PC-9 (cell line): ENCODE measurements around the gene JUP. TPM values are rescaled to one million over a fixed set of nuclear protein-coding genes. Genes with fewer than 3 reads are reported as not detected.

ENCODE experiments used
- BruUV-seq: library from RNA; stranded (reverse); fragments of 400-500 nt; replicated peaks from 2 replicates; lab custom pipeline; 2021; lab: Mats Ljungman, UMichigan
- CTCF ChIA-PET: fragments of 300-600 bp; sonication (Branson Sonifier 250); formaldehyde crosslinking; loops from one replicate; lab custom pipeline; 2022; ENCODE audit warnings: antibody characterized with exemption; lab: Charles Lee
- POLR2A ChIA-PET: fragments of 300-600 bp; sonication (Branson Sonifier 250); formaldehyde crosslinking; loops from one replicate; lab custom pipeline; 2022; ENCODE audit warnings: antibody characterized with exemption; ENCODE audit not compliant: unreplicated experiment; lab: Charles Lee
- DNase-seq, 2 experiments: peaks; one replicate each; pipeline versions ENCODE4 v3.0.0 to v3.0.0-alpha.2; 2015 to 2022; ENCODE audit warnings: mixed read lengths in 1 of 2
- H2AFZ ChIP-seq: fragments of 200-600 bp; sonication (generic); 2 replicates; pipeline ENCODE4 v1.8.1; 2017; ENCODE audit warnings: antibody characterized with exemption
- H3F3A ChIP-seq: fragments of 200-600 bp; sonication (generic); 2 replicates; pipeline ENCODE4 v1.8.1; 2017; ENCODE audit warnings: antibody characterized with exemption, mild to moderate bottlenecking, low read depth; ENCODE audit not compliant: insufficient read depth
- H3K27ac ChIP-seq: fragments of 200-600 bp; sonication (generic); 2 replicates; pipeline ENCODE4 v1.6.1; 2016; ENCODE audit warnings: mixed run types
- H3K27me3 ChIP-seq: fragments of 200-600 bp; sonication (generic); 2 replicates; pipeline ENCODE4 v1.6.1; 2016; ENCODE audit warnings: low read depth, mixed run types; ENCODE audit not compliant: insufficient read depth
- H3K36me3 ChIP-seq: fragments of 200-600 bp; sonication (generic); 2 replicates; pipeline ENCODE4 v1.6.1; 2016; ENCODE audit warnings: low read depth, mixed run types
- H3K4me1 ChIP-seq: fragments of 200-600 bp; sonication (generic); replicated peaks from 2 replicates; pipeline ENCODE4 v1.6.1; 2016; ENCODE audit warnings: mixed run types; ENCODE audit not compliant: insufficient read depth
- H3K4me2 ChIP-seq: fragments of 200-600 bp; sonication (generic); 2 replicates; pipeline ENCODE4 v1.6.1; 2017; ENCODE audit warnings: mixed run types
- H3K4me3 ChIP-seq: fragments of 200-600 bp; sonication (generic); 2 replicates; pipeline ENCODE4 v1.6.1; 2016; ENCODE audit warnings: mixed run types
- H3K79me2 ChIP-seq: fragments of 200-600 bp; sonication (generic); 2 replicates; pipeline ENCODE4 v1.6.1; 2017; ENCODE audit warnings: low read depth, mixed run types
- H3K9me2 ChIP-seq: fragments of 200-600 bp; sonication (generic); 2 replicates; pipeline ENCODE4 v1.8.1; 2017; ENCODE audit warnings: mild to moderate bottlenecking; ENCODE audit not compliant: insufficient read depth
- H3K9me3 ChIP-seq: fragments of 200-600 bp; sonication (generic); 2 replicates; pipeline ENCODE4 v1.8.1; 2016; ENCODE audit warnings: low read depth; ENCODE audit not compliant: insufficient read depth
- H4K20me1 ChIP-seq: fragments of 200-600 bp; sonication (generic); 2 replicates; pipeline ENCODE4 v1.8.1; 2017; ENCODE audit not compliant: insufficient read depth
- CTCF ChIP-seq: fragments of 200-600 bp; sonication (generic); conservative IDR thresholded peaks from 2 replicates; pipeline ENCODE4 v1.6.1; 2017; ENCODE audit warnings: mixed run types, antibody characterized with exemption, mild to moderate bottlenecking, moderate library complexity
- EZH2 ChIP-seq: fragments of 200-600 bp; sonication (generic); IDR thresholded peaks from 2 replicates; pipeline ENCODE4 v1.8.0; 2017; ENCODE audit warnings: antibody characterized with exemption, low read depth
- intact Hi-C: fragments of 100-400 bp; cut with micrococcal nuclease; formaldehyde crosslinking; loops from one replicate; pipeline ENCODE4 v1.10.0; 2022; ENCODE audit not compliant: unreplicated experiment
- total RNA-seq: library from RNA; stranded (reverse); gene quantifications from 2 replicates; pipeline ENCODE4 v1.2.3, GENCODE V29; 2021

JUP gene
- total RNA-seq, 1 experiment from 2014 or later: 259 TPM

GRCh38 chr17:41737680-41738023 is 48.9 kb downstream of the JUP start:
- Histone ChIP-seq H3K36me3 (no peaks in the 10 kb centered on the region), H3K27ac (no peak overlapping the region), H2AFZ (no peak overlapping the region), H4K20me1 (no peaks in the 10 kb centered on the region), H3K9me2 (no peaks in the 10 kb centered on the region), H3K9me3 (no peaks in the 10 kb centered on the region), H3K4me2 (no peak overlapping the region), H3K27me3 (peaks cover 22% of the 10 kb centered on the region; the same call in 1 of the 2 replicates), H3K4me3 (no peak overlapping the region), H3K4me1 (peaks cover 42% of the 10 kb centered on the region), H3F3A (peaks cover 32% of the 10 kb centered on the region), H3K79me2 (no peaks in the 10 kb centered on the region)
- BruUV-seq: no TSS peak
- no peak for DNase-seq
- intact Hi-C loops: loop anchor here (1.0 to 10.0 kb wide), 6 partner anchors 35 to 221 kb away; partner anchors contain the start of genes JUP and KLHL11
- CTCF ChIA-PET: interaction anchor here (0.6 to 1.0 kb wide), 2 partner anchors 42 to 187 kb away, joined by 3 to 4 read pairs; no protein-coding TSS in a partner anchor
- POLR2A ChIA-PET: no interaction called here
- no peak for TF ChIP-seq EZH2
- TF ChIP-seq CTCF: no peak

GRCh38 chr17:41736983-41737679 is 49.4 kb downstream of the JUP start:
- intact Hi-C loops: loop anchor here (5.0 to 10.0 kb wide), 3 partner anchors 50 to 150 kb away; partner anchors contain the start of genes JUP and KLHL11
- Histone ChIP-seq H3F3A (peaks cover 32% of the 10 kb centered on the region), H3K4me2 (peak overlapping the region; percentile 41), H3K4me3 (no peak overlapping the region), H2AFZ (no peak overlapping the region), H3K9me3 (no peaks in the 10 kb centered on the region), H3K9me2 (no peaks in the 10 kb centered on the region), H3K79me2 (no peaks in the 10 kb centered on the region), H4K20me1 (no peaks in the 10 kb centered on the region), H3K27me3 (peaks cover 23% of the 10 kb centered on the region), H3K4me1 (peaks cover 42% of the 10 kb centered on the region), H3K36me3 (no peaks in the 10 kb centered on the region), H3K27ac (no peak overlapping the region)
- ChIA-PET CTCF (interaction anchor here (0.6 to 1.0 kb wide), 4 partner anchors 41 to 188 kb away, joined by 3 to 5 read pairs (median 4); no protein-coding TSS in a partner anchor), POLR2A (interaction anchor here (0.6 kb wide), 1 partner anchor 57 kb away, joined by 8 read pairs; no protein-coding TSS in a partner anchor)
- no peak for DNase-seq
- no TSS peak for BruUV-seq
- TF ChIP-seq EZH2: no peak
- TF ChIP-seq CTCF: no peak

GRCh38 chr17:41735744-41736143 is 50.8 kb downstream of the JUP start:
- intact Hi-C loops: loop anchor here (5.0 to 10.0 kb wide), 3 partner anchors 52 to 152 kb away; partner anchors contain the start of genes JUP and KLHL11
- no peak for DNase-seq
- Histone ChIP-seq H3K9me3 (no peaks in the 10 kb centered on the region), H3K27me3 (peaks cover 34% of the 10 kb centered on the region), H3K4me3 (no peak overlapping the region), H3F3A (peaks cover 29% of the 10 kb centered on the region), H2AFZ (no peak overlapping the region), H3K27ac (no peak overlapping the region), H3K4me1 (peaks cover 42% of the 10 kb centered on the region), H3K36me3 (no peaks in the 10 kb centered on the region), H4K20me1 (no peaks in the 10 kb centered on the region), H3K79me2 (no peaks in the 10 kb centered on the region), H3K9me2 (no peaks in the 10 kb centered on the region), H3K4me2 (no peak overlapping the region)
- BruUV-seq: no TSS peak
- POLR2A ChIA-PET: interaction anchor here (0.7 kb wide), 2 partner anchors 57 to 1414 kb away, joined by 3 to 28 read pairs; no protein-coding TSS in a partner anchor
- CTCF ChIA-PET: interaction anchor here (1.2 kb wide), 1 partner anchor 20 kb away, joined by 3 read pairs; no protein-coding TSS in a partner anchor
- TF ChIP-seq CTCF (no peak), EZH2 (no peak)
